GM18951 (cell line): ENCODE results near the gene NYNRIN.

ENCODE experiments used
- POLR2A ChIP-seq: IDR thresholded peaks from 4 replicates; pipeline ENCODE4 v1.6.1; 2011; ENCODE audit warnings: mild to moderate bottlenecking; ENCODE audit not compliant: insufficient read length, insufficient read depth; ENCODE audit errors: extremely low read depth
- in situ Hi-C: fragments of 300-500 bp; cut with MboI; formaldehyde crosslinking; loops from one replicate; pipeline ENCODE4 v1.12.0; 2022; ENCODE audit warnings: low sequenced_read_pairs, mixed read lengths, inconsistent platforms; ENCODE audit not compliant: unreplicated experiment

Gene NYNRIN

GRCh38 chr14:24416254-24416931 is 17.6 kb downstream of the NYNRIN start:
- no peak for TF ChIP-seq POLR2A
- in situ Hi-C loops = no loop called here

- in situ Hi-C loops = no loop called here
- TF ChIP-seq POLR2A = no peak
These were observed 18.3 kb downstream of the NYNRIN start for GRCh38 chr14:24416932-24417619.

GRCh38 chr14:24417832-24418491 is 19.2 kb downstream of the NYNRIN start:
- no peak for TF ChIP-seq POLR2A
- in situ Hi-C loops = no loop called here

GRCh38 chr14:24418492-24418873 is 19.7 kb downstream of the NYNRIN start:
- no peak for TF ChIP-seq POLR2A
- in situ Hi-C loops = no loop called here

- in situ Hi-C loops = loop anchor here (10.0 kb wide), 1 partner anchor 47 kb away; no protein-coding TSS in a partner anchor
- TF ChIP-seq POLR2A = no peak
These were observed 23.5 kb downstream of the NYNRIN start for GRCh38 chr14:24422261-24422660.

- in situ Hi-C loops = loop anchor here (10.0 kb wide), 1 partner anchor 48 kb away; no protein-coding TSS in a partner anchor
- TF ChIP-seq POLR2A = no peak
These were observed 24.1 kb downstream of the NYNRIN start for GRCh38 chr14:24422694-24423601.

GRCh38 chr14:24425704-24426103 is 26.9 kb downstream of the NYNRIN start:
- in situ Hi-C loops = loop anchor here (10.0 kb wide), 1 partner anchor 51 kb away; no protein-coding TSS in a partner anchor
- TF ChIP-seq POLR2A = no peak

- no peak for TF ChIP-seq POLR2A
- in situ Hi-C loops = loop anchor here (10.0 kb wide), 1 partner anchor 52 kb away; no protein-coding TSS in a partner anchor
These were observed 27.5 kb downstream of the NYNRIN start for GRCh38 chr14:24426150-24426911.

- no peak for TF ChIP-seq POLR2A
- in situ Hi-C loops = loop anchor here (10.0 kb wide), 1 partner anchor 52 kb away; no protein-coding TSS in a partner anchor
These were observed 28.2 kb downstream of the NYNRIN start for GRCh38 chr14:24426912-24427536.

- in situ Hi-C loops = loop anchor here (10.0 kb wide), 1 partner anchor 53 kb away; no protein-coding TSS in a partner anchor
- no peak for TF ChIP-seq POLR2A
These were observed 29.0 kb downstream of the NYNRIN start for GRCh38 chr14:24427537-24428508.
